Mucosa of descending colon (tissue), 3 donors: ENCODE results near the gene S100A12. TPM values are rescaled to one million over a fixed set of nuclear protein-coding genes. Genes with fewer than 3 reads are reported as not detected.

Source experiments
- ATAC-seq: fragments of 200-7000 bp; cut with Tn5 transposase; one replicate; pipeline ENCODE4 v1.9.1; 2020; ENCODE audit warnings: mild to moderate bottlenecking, moderate library complexity
- DNase-seq, 3 donors: peaks; one replicate each; pipeline ENCODE4 v3.0.0-alpha.2; 2020
- H3K36me3 ChIP-seq: fragments of 200-600 bp; one replicate; pipeline ENCODE4 v1.8.0; 2021; ENCODE audit warnings: low read depth, mild to moderate bottlenecking
- H3K4me1 ChIP-seq: fragments of 200-600 bp; one replicate; pipeline ENCODE4 v1.8.0; 2021; ENCODE audit warnings: low read depth, mild to moderate bottlenecking
- H3K4me3 ChIP-seq: fragments of 200-600 bp; one replicate; pipeline ENCODE4 v1.8.0; 2021; ENCODE audit warnings: mild to moderate bottlenecking
- H3K9me3 ChIP-seq: fragments of 200-600 bp; one replicate; pipeline ENCODE4 v1.8.0; 2021; ENCODE audit warnings: mild to moderate bottlenecking
- CTCF ChIP-seq: fragments of 200-600 bp; IDR thresholded peaks from one replicate; pipeline ENCODE4 v1.8.0; 2022; ENCODE audit warnings: antibody characterized with exemption, mild to moderate bottlenecking
- intact Hi-C, 2 donors: fragments of 100-400 bp; cut with DNase I in 1 of 2; cut with micrococcal nuclease in 1 of 2; formaldehyde crosslinking; loops; one replicate each; pipeline versions ENCODE4 v1.11.0 to v1.11.1; 2022; cut with DNase I, micrococcal nuclease
- total RNA-seq, 3 donors: library from RNA; stranded (reverse); fragmentation: NEBNext Ultra II Directional in 2 of 3; extraction: Animal tissue kit (Norgen Biotek cat#: 25700) in 2 of 3; gene quantifications; one replicate each; pipeline versions ENCODE4 v1.2.1 to v1.2.4, GENCODE V29; 2021 to 2023
- donor health status: DM: no; HTN: no; CAD: no; lungs with moderate emphysema.
- donor health status: DM: no; HTN: no; CAD: no.
- donor health status: DM: no; HTN: yes; CAD: no.

The S100A12 gene
- total RNA-seq, 3 donors from 2014 or later = 0.87 to 1.5 TPM; not detected in 1

GRCh38 chr1:153364766-153365666 is 10.4 kb downstream of the S100A12 start:
- no peak for ATAC-seq
- no peaks in the 10 kb centered on the region for H3K9me3 ChIP-seq
- DNase-seq = no peak
- no peaks in the 10 kb centered on the region for H3K4me1 ChIP-seq
- no peak overlapping the region for H3K4me3 ChIP-seq
- no peak for TF ChIP-seq CTCF
- H3K36me3 ChIP-seq = no peaks in the 10 kb centered on the region
- intact Hi-C loops = no loop called here

GRCh38 chr1:153364156-153364555 is 11.3 kb downstream of the S100A12 start:
- intact Hi-C loops = no loop called here
- ATAC-seq (no peak), DNase-seq (no peak)
- Histone ChIP-seq H3K9me3 (no peaks in the 10 kb centered on the region), H3K4me1 (no peaks in the 10 kb centered on the region), H3K4me3 (no peak overlapping the region), H3K36me3 (no peaks in the 10 kb centered on the region)
- no peak for TF ChIP-seq CTCF

GRCh38 chr1:153363641-153364040 is 11.8 kb downstream of the S100A12 start:
- H3K36me3 ChIP-seq = no peaks in the 10 kb centered on the region
- no peak overlapping the region for H3K4me3 ChIP-seq
- no peak for TF ChIP-seq CTCF
- intact Hi-C loops = no loop called here
- no peak for ATAC-seq
- DNase-seq = no peak
- H3K9me3 ChIP-seq = no peaks in the 10 kb centered on the region
- no peaks in the 10 kb centered on the region for H3K4me1 ChIP-seq

GRCh38 chr1:153362187-153362775 is 13.1 kb downstream of the S100A12 start:
- no peaks in the 10 kb centered on the region for H3K9me3 ChIP-seq
- no peaks in the 10 kb centered on the region for H3K4me1 ChIP-seq
- no peak overlapping the region for H3K4me3 ChIP-seq
- DNase-seq (no peak), ATAC-seq (no peak)
- TF ChIP-seq CTCF = no peak
- H3K36me3 ChIP-seq = no peaks in the 10 kb centered on the region
- intact Hi-C loops = no loop called here

- DNase-seq (no peak), ATAC-seq (no peak)
- TF ChIP-seq CTCF = no peak
- Histone ChIP-seq H3K9me3 (no peaks in the 10 kb centered on the region), H3K4me1 (no peaks in the 10 kb centered on the region), H3K36me3 (no peaks in the 10 kb centered on the region), H3K4me3 (no peak overlapping the region)
- intact Hi-C loops = no loop called here
Observed at GRCh38 chr1:153361480-153362109, 13.8 kb downstream of the S100A12 start.
